Activated CD8-positive, alpha-beta memory T cell treated with anti-CD3 and anti-CD28 coated beads for 36 hours (primary cell): ENCODE measurements around the gene ANKDD1B. TPM values are rescaled to one million over a fixed set of nuclear protein-coding genes. Genes with fewer than 3 reads are reported as not detected.
"Not testable (repeated sequence)": the region's sequence is repeated elsewhere in the genome, so short reads cannot be mapped to it uniquely, and the experiment has no call there.

Experiments
- CTCF ChIA-PET: fragments of 350-600 bp; sonication (Branson Sonifier 250); formaldehyde crosslinking; loops from one replicate; lab custom pipeline; 2021; ENCODE audit warnings: antibody characterized with exemption; lab: Charles Lee
- POLR2A ChIA-PET: fragments of 350-600 bp; sonication (Branson Sonifier 250); formaldehyde crosslinking; loops from one replicate; lab custom pipeline; 2021; ENCODE audit warnings: antibody characterized with exemption; lab: Charles Lee
- total RNA-seq, 2 experiments: library from RNA; stranded (reverse); gene quantifications; one replicate each; pipeline ENCODE4 v1.2.3, GENCODE V29; 2021

ANKDD1B gene
- under 1 TPM; 0.08 to 0.17 TPM for total RNA-seq

GRCh38 chr5:75611311-75612225 lies at the start of gene ANKDD1B:
ANKDD1B (plus strand) TSS chr5:75611453; CDS start chr5:75611635, 182 bp downstream.
- ChIA-PET POLR2A (no interaction called here), CTCF (no interaction called here)

- CTCF ChIA-PET, result interaction anchor here (1.4 kb wide), 1 partner anchor 9 kb away, joined by 5 read pairs; no protein-coding TSS in a partner anchor
- POLR2A ChIA-PET, result interaction anchor here (2.1 kb wide), 1 partner anchor 103 kb away, joined by 6 read pairs; no protein-coding TSS in a partner anchor
These were observed 45.1 kb upstream of the ANKDD1B start for GRCh38 chr5:75565991-75566709.

GRCh38 chr5:75566710-75567309 lies 44.4 kb upstream of the ANKDD1B start:
- POLR2A ChIA-PET, result interaction anchor here (0.9 to 2.1 kb wide), 2 partner anchors 102 to 230 kb away, joined by 3 to 6 read pairs; partner anchors contain the start of gene HMGCR
- CTCF ChIA-PET, result interaction anchor here (1.4 kb wide), 1 partner anchor 9 kb away, joined by 5 read pairs; no protein-coding TSS in a partner anchor

- ChIA-PET CTCF (interaction anchor here (0.9 kb wide), 1 partner anchor 101 kb away, joined by 3 read pairs; no protein-coding TSS in a partner anchor), POLR2A (interaction anchor here (0.9 to 2.1 kb wide), 3 partner anchors 56 to 230 kb away, joined by 3 to 6 read pairs (median 6); partner anchors contain the start of genes CERT1, HMGCR and POLK)
These were observed 43.5 kb upstream of the ANKDD1B start for GRCh38 chr5:75567710-75568109.

GRCh38 chr5:75568202-75568601 lies 43.1 kb upstream of the ANKDD1B start:
- CTCF ChIA-PET, result interaction anchor here (0.6 to 0.9 kb wide), 2 partner anchors 101 to 204 kb away, joined by 3 read pairs; no protein-coding TSS in a partner anchor
- POLR2A ChIA-PET, result interaction anchor here (1.4 to 2.1 kb wide), 2 partner anchors 56 to 101 kb away, joined by 6 read pairs; partner anchors contain the start of genes CERT1 and POLK

GRCh38 chr5:75571547-75571946 lies 39.7 kb upstream of the ANKDD1B start:
- POLR2A ChIA-PET, result no interaction called here

GRCh38 chr5:75574791-75575190 lies 36.5 kb upstream of the ANKDD1B start:
- ChIA-PET CTCF (interaction anchor here (1.4 kb wide), 1 partner anchor 8 kb away, joined by 5 read pairs; no protein-coding TSS in a partner anchor), POLR2A (interaction anchor here (1.4 kb wide), 1 partner anchor 94 kb away, joined by 5 read pairs; no protein-coding TSS in a partner anchor)

More at GRCh38 chr5:75571547-75571946, 39.7 kb upstream of the ANKDD1B start:
- CTCF ChIA-PET, result no interaction called here

GRCh38 chr5:75578280-75578679 lies 33.0 kb upstream of the ANKDD1B start:
- POLR2A ChIA-PET, CTCF ChIA-PET: not testable (repeated sequence)

- ChIA-PET CTCF (no interaction called here), POLR2A (no interaction called here)
These were observed 26.6 kb upstream of the ANKDD1B start for GRCh38 chr5:75584641-75585040.

GRCh38 chr5:75588666-75589065 lies 22.6 kb upstream of the ANKDD1B start:
- CTCF ChIA-PET, result no interaction called here
- POLR2A ChIA-PET, result no interaction called here

- POLR2A ChIA-PET, result no interaction called here
- CTCF ChIA-PET, result no interaction called here
These were observed 10.7 kb upstream of the ANKDD1B start for GRCh38 chr5:75600535-75600934.

GRCh38 chr5:75601567-75601966 lies 9.7 kb upstream of the ANKDD1B start:
- ChIA-PET POLR2A (no interaction called here), CTCF (no interaction called here)

GRCh38 chr5:75601996-75602395 lies 9.3 kb upstream of the ANKDD1B start:
- ChIA-PET POLR2A (no interaction called here), CTCF (no interaction called here)

GRCh38 chr5:75603371-75603770 lies 7.9 kb upstream of the ANKDD1B start:
- POLR2A ChIA-PET, result no interaction called here
- CTCF ChIA-PET, result no interaction called here

GRCh38 chr5:75603821-75604220 lies 7.4 kb upstream of the ANKDD1B start:
- ChIA-PET CTCF (no interaction called here), POLR2A (no interaction called here)

GRCh38 chr5:75607341-75607740 lies 3.9 kb upstream of the ANKDD1B start:
- CTCF ChIA-PET, result interaction anchor here (0.7 kb wide), 2 partner anchors 17 to 669 kb away, joined by 4 read pairs; no protein-coding TSS in a partner anchor

GRCh38 chr5:75608870-75609269 lies 2.4 kb upstream of the ANKDD1B start:
- CTCF ChIA-PET, result no interaction called here
- POLR2A ChIA-PET, result no interaction called here

More at GRCh38 chr5:75607341-75607740, 3.9 kb upstream of the ANKDD1B start:
- POLR2A ChIA-PET, result interaction anchor here (0.6 kb wide), 1 partner anchor 62 kb away, joined by 6 read pairs; no protein-coding TSS in a partner anchor

- ChIA-PET CTCF (no interaction called here), POLR2A (no interaction called here)
These were observed 1.1 kb upstream of the ANKDD1B start for GRCh38 chr5:75610201-75610600.

- POLR2A ChIA-PET, CTCF ChIA-PET: not testable (repeated sequence)
These were observed 368 bp upstream of the ANKDD1B start for GRCh38 chr5:75610859-75611310.
